SK-N-SH (cell line): ENCODE data around the gene AP4S1. TPM values are rescaled to one million over a fixed set of nuclear protein-coding genes. Genes with fewer than 3 reads are reported as not detected.

Source experiments
- CTCF ChIA-PET: fragments of 300-600, 350-600 bp; formaldehyde crosslinking; extraction: SDS; loops from one replicate; lab custom pipeline; 2021; lab: Yijun Ruan, JAX
- POLR2A ChIA-PET: fragments of 350-600 bp; sonication (Branson Sonifier 250); formaldehyde crosslinking; extraction: SDS; loops from one replicate; lab custom pipeline; 2020; ENCODE audit warnings: antibody characterized with exemption, inconsistent platforms; lab: Yijun Ruan, JAX
- DNase-seq: peaks from one replicate; pipeline ENCODE4 v3.0.0; 2012
- H2AFZ ChIP-seq: fragments of 200-600 bp; sonication (generic); 2 replicates; pipeline ENCODE4 v1.8.1; 2016; ENCODE audit warnings: antibody characterized with exemption, mild to moderate bottlenecking, low read depth
- H3F3A ChIP-seq: fragments of 200-600 bp; sonication (generic); replicated peaks from 2 replicates; pipeline ENCODE3; 2016; ENCODE audit warnings: antibody characterized with exemption, mild to moderate bottlenecking; ENCODE audit not compliant: insufficient read depth
- H3K27ac ChIP-seq, 2 experiments: fragments of 200-500 bp in 1 of 2; fragments of 200-600 bp in 1 of 2; sonication (Bioruptor generic) in 1 of 2; sonication (generic), shearing (Covaris generic) in 1 of 2; 2 replicates each; pipeline versions ENCODE4 v1.5.1 to v1.6.1; 2014 to 2016; ENCODE audit warnings: low read depth in 2 of 2, inconsistent platforms in 1 of 2, low read length in 1 of 2, mild to moderate bottlenecking in 1 of 2, mixed read lengths in 1 of 2
- H3K27me3 ChIP-seq: fragments of 200-600 bp; sonication (generic), shearing (Covaris generic); 2 replicates; pipeline ENCODE4 v1.6.1; 2016; ENCODE audit warnings: mixed run types; ENCODE audit not compliant: insufficient read depth
- H3K36me3 ChIP-seq, 2 experiments: fragments of 200-500 bp in 1 of 2; fragments of 200-600 bp in 1 of 2; sonication (Bioruptor generic) in 1 of 2; sonication (generic) in 1 of 2; replicated peaks in 1 of 2; 2 replicates each; pipeline versions ENCODE3 to v1.5.1; 2014 to 2016; ENCODE audit warnings: low read length in 1 of 2, mild to moderate bottlenecking in 1 of 2; ENCODE audit not compliant: insufficient read depth in 2 of 2, control insufficient read depth in 1 of 2
- H3K4me1 ChIP-seq, 2 experiments: fragments of 200-500 bp in 1 of 2; fragments of 200-600 bp in 1 of 2; sonication (Bioruptor generic) in 1 of 2; sonication (generic), shearing (Covaris generic) in 1 of 2; 2 replicates each; pipeline versions ENCODE4 v1.5.1 to v1.6.1; 2014 to 2016; ENCODE audit warnings: low read depth in 1 of 2, low read length in 1 of 2, mixed run types in 1 of 2; ENCODE audit not compliant: insufficient read depth in 2 of 2, control insufficient read depth in 1 of 2
- H3K4me2 ChIP-seq: fragments of 200-600 bp; sonication (generic), shearing (Covaris generic); 2 replicates; pipeline ENCODE4 v1.6.1; 2017; ENCODE audit warnings: mixed run types
- H3K4me3 ChIP-seq, 2 experiments: fragments of 200-500 bp in 1 of 2; fragments of 200-600 bp in 1 of 2; sonication (Bioruptor generic) in 1 of 2; sonication (generic), shearing (Covaris generic) in 1 of 2; 2 replicates each; pipeline versions ENCODE4 v1.5.1 to v1.8.1; 2014 to 2016; ENCODE audit warnings: low read depth in 2 of 2, inconsistent platforms in 1 of 2, low read length in 1 of 2, mild to moderate bottlenecking in 1 of 2, mixed read lengths in 1 of 2, moderate library complexity in 1 of 2
- H3K79me2 ChIP-seq: fragments of 200-600 bp; sonication (generic); 2 replicates; pipeline ENCODE4 v1.8.1; 2017; ENCODE audit warnings: mild to moderate bottlenecking; ENCODE audit not compliant: insufficient read depth
- H3K9ac ChIP-seq: fragments of 200-600 bp; sonication (generic); 2 replicates; pipeline ENCODE4 v1.6.1; 2017; ENCODE audit warnings: mixed run types
- H3K9me2 ChIP-seq: fragments of 200-600 bp; sonication (generic); 2 replicates; pipeline ENCODE4 v1.6.1; 2017; ENCODE audit warnings: mixed run types
- H3K9me3 ChIP-seq: fragments of 200-600 bp; sonication (generic); 2 replicates; pipeline ENCODE4 v1.6.1; 2017; ENCODE audit warnings: mixed run types, mild to moderate bottlenecking, moderate library complexity
- H4K20me1 ChIP-seq: fragments of 200-600 bp; sonication (generic); 2 replicates; pipeline ENCODE4 v1.6.1; 2017; ENCODE audit warnings: mild to moderate bottlenecking, mixed run types; ENCODE audit not compliant: insufficient read depth
- FOSL2 ChIP-seq: IDR thresholded peaks from 2 replicates; pipeline ENCODE4 v1.4.0; 2012; ENCODE audit warnings: low read depth, mild to moderate bottlenecking, moderate library complexity, borderline replicate concordance
- GABPA ChIP-seq: IDR thresholded peaks from 2 replicates; pipeline ENCODE4 v1.4.0; 2012; ENCODE audit warnings: low read depth, mild to moderate bottlenecking
- JUND ChIP-seq: IDR thresholded peaks from 2 replicates; pipeline ENCODE4 v1.4.0; 2012
- MXI1 ChIP-seq: IDR thresholded peaks from 2 replicates; pipeline ENCODE4 v1.6.1; 2012; ENCODE audit warnings: mild to moderate bottlenecking, low read depth, low read length, improper control_type of control experiment
- NFIC ChIP-seq: IDR thresholded peaks from 2 replicates; pipeline ENCODE4 v1.4.0; 2012; ENCODE audit warnings: borderline replicate concordance
- POLR2AphosphoS5 ChIP-seq: IDR thresholded peaks from 2 replicates; pipeline ENCODE4 v1.6.1; 2012; ENCODE audit warnings: low read depth, low read length
- RXRA ChIP-seq: IDR thresholded peaks from 2 replicates; pipeline ENCODE4 v1.4.0; 2012; ENCODE audit warnings: low read depth, mild to moderate bottlenecking, borderline replicate concordance
- SMC3 ChIP-seq: IDR thresholded peaks from 2 replicates; pipeline ENCODE4 v1.6.1; 2012; ENCODE audit warnings: low read depth, low read length, improper control_type of control experiment
- TAF1 ChIP-seq: IDR thresholded peaks from 2 replicates; pipeline ENCODE4 v1.6.1; 2012; ENCODE audit warnings: low read depth, mild to moderate bottlenecking, low read length, moderate library complexity, borderline replicate concordance
- TCF12 ChIP-seq: IDR thresholded peaks from 2 replicates; pipeline ENCODE4 v1.4.0; 2012
- YY1 ChIP-seq: IDR thresholded peaks from 2 replicates; pipeline ENCODE4 v1.4.0; 2012; ENCODE audit warnings: low read depth, mild to moderate bottlenecking
- WGBS: methylation state at CpG from one replicate; pipeline ENCODE4 v1.1.6; 2017; ENCODE audit warnings: low lambda C conversion rate; 5-methylcytosine and 5-hydroxymethylcytosine counted together
- polyA plus RNA-seq, 3 experiments: library from polyadenylated mRNA; depleted of rRNA; stranded (reverse); fragments of >200 nt; gene quantifications; 2 replicates each; pipeline ENCODE4 v1.2.3, GENCODE V29; 2012
- TF ChIP-seq, protein P1 (sequence below): IDR thresholded peaks from 2 replicates; pipeline ENCODE4 v1.6.1; 2012; ENCODE audit warnings: mild to moderate bottlenecking, low read depth, low read length, moderate library complexity
- TF ChIP-seq, protein P2 (sequence below): fragments of 150-350 bp; IDR thresholded peaks from 2 replicates; pipeline ENCODE4 v1.6.1; 2017; ENCODE audit warnings: antibody characterized with exemption, low read length, low read depth, borderline replicate concordance
- TF ChIP-seq, protein P3 (sequence below): IDR thresholded peaks from 2 replicates; pipeline ENCODE4 v1.4.0; 2012; ENCODE audit warnings: low read depth
- TF ChIP-seq, protein P4 (sequence below): IDR thresholded peaks from 2 replicates; pipeline ENCODE4 v1.4.0; 2012; ENCODE audit warnings: low read depth, borderline replicate concordance

The AP4S1 gene
- polyA plus RNA-seq, 1 of the 3 experiments (the other 2 are of a cell fraction) = 1.7 TPM

DNA sequence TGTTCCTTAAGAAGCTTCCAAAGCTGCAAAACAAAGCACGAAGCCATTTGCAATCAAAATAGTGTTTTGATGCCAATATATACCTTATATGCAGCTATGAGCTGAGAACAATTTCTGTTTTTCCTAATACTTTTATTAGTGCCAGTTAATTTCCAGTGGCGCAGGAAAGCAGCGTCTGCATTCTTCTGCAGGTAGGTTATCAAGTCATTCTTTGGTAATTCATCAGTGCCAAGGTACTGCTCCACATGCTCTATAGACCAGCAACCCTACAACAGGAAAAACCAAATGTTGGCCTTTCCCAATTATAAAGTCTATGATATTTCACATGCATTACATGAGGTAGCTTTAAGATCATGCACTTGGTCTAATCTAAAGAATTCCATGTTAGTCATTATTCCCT lies 88.3 kb downstream of the AP4S1 start:
- H3K9me2 ChIP-seq = no peaks in the 10 kb centered on the region
- CTCF ChIA-PET = no interaction called here
- POLR2A ChIA-PET = no interaction called here
- H3K36me3 ChIP-seq = peaks cover 55 to 82% of the 10 kb centered on the region in 2 experiments
- no peaks in the 10 kb centered on the region for H3K27me3 ChIP-seq
- no peaks in the 10 kb centered on the region for H3K4me1 ChIP-seq
- H3F3A ChIP-seq = no peaks in the 10 kb centered on the region
- no peaks in the 10 kb centered on the region for H3K9me3 ChIP-seq
- no peaks in the 10 kb centered on the region for H4K20me1 ChIP-seq
- no peak overlapping the region for H3K9ac ChIP-seq
- TF ChIP-seq TCF12 (no peak), YY1 (no peak), GABPA (no peak), RXRA (no peak), NFIC (no peak), POLR2AphosphoS5 (no peak), FOSL2 (no peak), TAF1 (no peak), MXI1 (no peak), SMC3 (no peak), JUND (no peak)
- TF ChIP-seq, protein P1, sequence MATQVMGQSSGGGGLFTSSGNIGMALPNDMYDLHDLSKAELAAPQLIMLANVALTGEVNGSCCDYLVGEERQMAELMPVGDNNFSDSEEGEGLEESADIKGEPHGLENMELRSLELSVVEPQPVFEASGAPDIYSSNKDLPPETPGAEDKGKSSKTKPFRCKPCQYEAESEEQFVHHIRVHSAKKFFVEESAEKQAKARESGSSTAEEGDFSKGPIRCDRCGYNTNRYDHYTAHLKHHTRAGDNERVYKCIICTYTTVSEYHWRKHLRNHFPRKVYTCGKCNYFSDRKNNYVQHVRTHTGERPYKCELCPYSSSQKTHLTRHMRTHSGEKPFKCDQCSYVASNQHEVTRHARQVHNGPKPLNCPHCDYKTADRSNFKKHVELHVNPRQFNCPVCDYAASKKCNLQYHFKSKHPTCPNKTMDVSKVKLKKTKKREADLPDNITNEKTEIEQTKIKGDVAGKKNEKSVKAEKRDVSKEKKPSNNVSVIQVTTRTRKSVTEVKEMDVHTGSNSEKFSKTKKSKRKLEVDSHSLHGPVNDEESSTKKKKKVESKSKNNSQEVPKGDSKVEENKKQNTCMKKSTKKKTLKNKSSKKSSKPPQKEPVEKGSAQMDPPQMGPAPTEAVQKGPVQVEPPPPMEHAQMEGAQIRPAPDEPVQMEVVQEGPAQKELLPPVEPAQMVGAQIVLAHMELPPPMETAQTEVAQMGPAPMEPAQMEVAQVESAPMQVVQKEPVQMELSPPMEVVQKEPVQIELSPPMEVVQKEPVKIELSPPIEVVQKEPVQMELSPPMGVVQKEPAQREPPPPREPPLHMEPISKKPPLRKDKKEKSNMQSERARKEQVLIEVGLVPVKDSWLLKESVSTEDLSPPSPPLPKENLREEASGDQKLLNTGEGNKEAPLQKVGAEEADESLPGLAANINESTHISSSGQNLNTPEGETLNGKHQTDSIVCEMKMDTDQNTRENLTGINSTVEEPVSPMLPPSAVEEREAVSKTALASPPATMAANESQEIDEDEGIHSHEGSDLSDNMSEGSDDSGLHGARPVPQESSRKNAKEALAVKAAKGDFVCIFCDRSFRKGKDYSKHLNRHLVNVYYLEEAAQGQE = no peak
- TF ChIP-seq, protein P2, sequence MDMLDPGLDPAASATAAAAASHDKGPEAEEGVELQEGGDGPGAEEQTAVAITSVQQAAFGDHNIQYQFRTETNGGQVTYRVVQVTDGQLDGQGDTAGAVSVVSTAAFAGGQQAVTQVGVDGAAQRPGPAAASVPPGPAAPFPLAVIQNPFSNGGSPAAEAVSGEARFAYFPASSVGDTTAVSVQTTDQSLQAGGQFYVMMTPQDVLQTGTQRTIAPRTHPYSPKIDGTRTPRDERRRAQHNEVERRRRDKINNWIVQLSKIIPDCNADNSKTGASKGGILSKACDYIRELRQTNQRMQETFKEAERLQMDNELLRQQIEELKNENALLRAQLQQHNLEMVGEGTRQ = no peak
- TF ChIP-seq, protein P3, sequence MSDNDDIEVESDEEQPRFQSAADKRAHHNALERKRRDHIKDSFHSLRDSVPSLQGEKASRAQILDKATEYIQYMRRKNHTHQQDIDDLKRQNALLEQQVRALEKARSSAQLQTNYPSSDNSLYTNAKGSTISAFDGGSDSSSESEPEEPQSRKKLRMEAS = no peak
- TF ChIP-seq, protein P4, sequence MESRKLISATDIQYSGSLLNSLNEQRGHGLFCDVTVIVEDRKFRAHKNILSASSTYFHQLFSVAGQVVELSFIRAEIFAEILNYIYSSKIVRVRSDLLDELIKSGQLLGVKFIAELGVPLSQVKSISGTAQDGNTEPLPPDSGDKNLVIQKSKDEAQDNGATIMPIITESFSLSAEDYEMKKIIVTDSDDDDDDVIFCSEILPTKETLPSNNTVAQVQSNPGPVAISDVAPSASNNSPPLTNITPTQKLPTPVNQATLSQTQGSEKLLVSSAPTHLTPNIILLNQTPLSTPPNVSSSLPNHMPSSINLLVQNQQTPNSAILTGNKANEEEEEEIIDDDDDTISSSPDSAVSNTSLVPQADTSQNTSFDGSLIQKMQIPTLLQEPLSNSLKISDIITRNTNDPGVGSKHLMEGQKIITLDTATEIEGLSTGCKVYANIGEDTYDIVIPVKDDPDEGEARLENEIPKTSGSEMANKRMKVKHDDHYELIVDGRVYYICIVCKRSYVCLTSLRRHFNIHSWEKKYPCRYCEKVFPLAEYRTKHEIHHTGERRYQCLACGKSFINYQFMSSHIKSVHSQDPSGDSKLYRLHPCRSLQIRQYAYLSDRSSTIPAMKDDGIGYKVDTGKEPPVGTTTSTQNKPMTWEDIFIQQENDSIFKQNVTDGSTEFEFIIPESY = no peak
- no peak overlapping the region for H3K4me2 ChIP-seq
- WGBS = 99% methylated on average over 3 of the region's 3 CpGs
- no peak overlapping the region for H3K4me3 ChIP-seq
- no peak overlapping the region for H3K27ac ChIP-seq
- no peaks in the 10 kb centered on the region; the same call in 1 of the 2 replicates for H3K79me2 ChIP-seq
- DNase-seq = no peak
- H2AFZ ChIP-seq = no peak overlapping the region
